Fibroblast of lung (primary cell): Measurements from ENCODE around the gene WIPF3.

ENCODE experiments used
- EZH2 ChIP-seq: IDR thresholded peaks from 2 replicates; pipeline ENCODE4 v1.5.1; 2012; ENCODE audit warnings: low read length, control low read depth, mild to moderate bottlenecking; ENCODE audit errors: missing control alignments
- TF ChIP-seq, protein P1 (sequence below), 2 donors: IDR thresholded peaks in 1 of 2; conservative IDR thresholded peaks in 1 of 2; 1 replicate in 1 of 2; 2 replicates in 1 of 2; pipeline ENCODE4 v1.5.1; 2011 to 2012; ENCODE audit warnings: low read length in 2 of 2, control low read depth in 1 of 2, inconsistent platforms in 1 of 2, low read depth in 1 of 2, mild to moderate bottlenecking in 1 of 2

DNA sequence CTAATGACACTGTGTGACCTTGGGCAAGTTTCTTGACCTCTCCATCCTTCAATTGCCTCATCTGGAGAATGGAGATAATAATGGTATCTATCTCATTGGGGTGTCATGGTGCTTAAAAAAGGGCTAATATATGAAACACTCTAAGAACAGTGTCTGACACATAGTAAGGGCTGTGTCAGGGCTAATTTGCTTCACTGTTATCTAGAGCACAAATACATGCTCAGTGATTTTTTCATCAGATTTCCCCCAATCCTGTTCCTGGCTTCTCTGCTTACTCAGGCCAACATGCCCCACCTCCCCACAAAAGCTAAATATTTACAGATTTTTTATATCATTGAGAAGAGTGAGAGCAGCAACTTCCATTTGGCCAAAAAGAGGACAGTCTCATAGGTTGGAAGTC lies 20.6 kb downstream of the WIPF3 start:
- TF ChIP-seq, protein P1, sequence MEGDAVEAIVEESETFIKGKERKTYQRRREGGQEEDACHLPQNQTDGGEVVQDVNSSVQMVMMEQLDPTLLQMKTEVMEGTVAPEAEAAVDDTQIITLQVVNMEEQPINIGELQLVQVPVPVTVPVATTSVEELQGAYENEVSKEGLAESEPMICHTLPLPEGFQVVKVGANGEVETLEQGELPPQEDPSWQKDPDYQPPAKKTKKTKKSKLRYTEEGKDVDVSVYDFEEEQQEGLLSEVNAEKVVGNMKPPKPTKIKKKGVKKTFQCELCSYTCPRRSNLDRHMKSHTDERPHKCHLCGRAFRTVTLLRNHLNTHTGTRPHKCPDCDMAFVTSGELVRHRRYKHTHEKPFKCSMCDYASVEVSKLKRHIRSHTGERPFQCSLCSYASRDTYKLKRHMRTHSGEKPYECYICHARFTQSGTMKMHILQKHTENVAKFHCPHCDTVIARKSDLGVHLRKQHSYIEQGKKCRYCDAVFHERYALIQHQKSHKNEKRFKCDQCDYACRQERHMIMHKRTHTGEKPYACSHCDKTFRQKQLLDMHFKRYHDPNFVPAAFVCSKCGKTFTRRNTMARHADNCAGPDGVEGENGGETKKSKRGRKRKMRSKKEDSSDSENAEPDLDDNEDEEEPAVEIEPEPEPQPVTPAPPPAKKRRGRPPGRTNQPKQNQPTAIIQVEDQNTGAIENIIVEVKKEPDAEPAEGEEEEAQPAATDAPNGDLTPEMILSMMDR (conservative IDR thresholded peaks at IDR 0.05 in 1 of 2, IDR thresholded peaks at IDR 0.05 in 1 of 2; ENCODE audit: low read depth in 1 of 2, low read length in 2 of 2): no peak
- no peak for TF ChIP-seq EZH2
